ENCODE measurements around the gene C4A. TPM values are rescaled to one million over a fixed set of nuclear protein-coding genes. Genes with fewer than 3 reads are reported as not detected.

Gene C4A
- total RNA-seq, 1 experiment from 2014 or later, result 0.35 TPM

- Histone ChIP-seq H3K4me3 (ENCODE audit: insufficient read depth, low read depth, low read length) (no peak overlapping the region), H3K27me3 (ENCODE audit: control insufficient read depth, insufficient read depth, low read length) (peaks cover 2% of the 10 kb centered on the region), H3K36me3 (replicated peaks; ENCODE audit: control insufficient read depth, insufficient read depth, low read length) (peaks cover 29% of the 10 kb centered on the region)
- no peak for DNase-seq
Observed at GRCh38 chr6:31949926-31950548, 31.8 kb upstream of the C4A start.

- peak; percentile 88 for DNase-seq
- Histone ChIP-seq H3K27me3 (ENCODE audit: control insufficient read depth, insufficient read depth, low read length) (no peaks in the 10 kb centered on the region; the same call in 1 of the 2 replicates), H3K4me3 (ENCODE audit: insufficient read depth, low read depth, low read length) (no peak overlapping the region), H3K36me3 (replicated peaks; ENCODE audit: control insufficient read depth, insufficient read depth, low read length) (peaks cover 40% of the 10 kb centered on the region)
Observed at GRCh38 chr6:31952140-31952805, 29.6 kb upstream of the C4A start.

- Histone ChIP-seq H3K27me3 (ENCODE audit: control insufficient read depth, insufficient read depth, low read length) (no peaks in the 10 kb centered on the region), H3K36me3 (replicated peaks; ENCODE audit: control insufficient read depth, insufficient read depth, low read length) (peaks cover 40% of the 10 kb centered on the region), H3K4me3 (ENCODE audit: insufficient read depth, low read depth, low read length) (no peak overlapping the region)
- no peak for DNase-seq
Observed at GRCh38 chr6:31952890-31953289, 29.0 kb upstream of the C4A start.

- Histone ChIP-seq H3K4me3 (ENCODE audit: insufficient read depth, low read depth, low read length) (no peak overlapping the region), H3K36me3 (replicated peaks; ENCODE audit: control insufficient read depth, insufficient read depth, low read length) (peaks cover 40% of the 10 kb centered on the region), H3K27me3 (ENCODE audit: control insufficient read depth, insufficient read depth, low read length) (no peaks in the 10 kb centered on the region)
- DNase-seq, result no peak
Observed at GRCh38 chr6:31954511-31954910, 27.3 kb upstream of the C4A start.

- Histone ChIP-seq H3K4me3 (ENCODE audit: insufficient read depth, low read depth, low read length) (no peak overlapping the region), H3K27me3 (ENCODE audit: control insufficient read depth, insufficient read depth, low read length) (no peaks in the 10 kb centered on the region), H3K36me3 (replicated peaks; ENCODE audit: control insufficient read depth, insufficient read depth, low read length) (peaks cover 36% of the 10 kb centered on the region)
- DNase-seq, result no peak
Observed at GRCh38 chr6:31956796-31957195, 25.1 kb upstream of the C4A start.

GRCh38 chr6:31958412-31958740, 23.5 kb upstream of the C4A start:
- peaks cover 38% of the 10 kb centered on the region for H3K36me3 ChIP-seq (replicated peaks; ENCODE audit: control insufficient read depth, insufficient read depth, low read length)
- no peaks in the 10 kb centered on the region for H3K27me3 ChIP-seq (ENCODE audit: control insufficient read depth, insufficient read depth, low read length)
- peak overlapping the region; percentile 79 for H3K4me3 ChIP-seq (ENCODE audit: insufficient read depth, low read depth, low read length)
- no peak for DNase-seq

GRCh38 chr6:31958741-31959739, 22.8 kb upstream of the C4A start, which contains the start of the genes NELFE and SKIC2:
TSS of gene NELFE (minus strand) at chr6:31958971. CDS start at chr6:31958446, 525 bp downstream.
TSS of gene SKIC2 (plus strand) at chr6:31959175. CDS start at chr6:31959193, 18 bp downstream.
- Histone ChIP-seq H3K4me3 (ENCODE audit: insufficient read depth, low read depth, low read length) (peak within 1 kb of the TSS; percentile 79), H3K27me3 (ENCODE audit: control insufficient read depth, insufficient read depth, low read length) (no peaks in the 10 kb centered on the region), H3K36me3 (replicated peaks; ENCODE audit: control insufficient read depth, insufficient read depth, low read length) (peaks cover 36% of the 10 kb centered on the region)
- DNase-seq, result peak; percentile 100

- Histone ChIP-seq H3K36me3 (replicated peaks; ENCODE audit: control insufficient read depth, insufficient read depth, low read length) (peaks cover 32% of the 10 kb centered on the region), H3K4me3 (ENCODE audit: insufficient read depth, low read depth, low read length) (no peak overlapping the region), H3K27me3 (ENCODE audit: control insufficient read depth, insufficient read depth, low read length) (no peaks in the 10 kb centered on the region)
- DNase-seq, result no peak
Observed at GRCh38 chr6:31961616-31962015, 20.2 kb upstream of the C4A start.

GRCh38 chr6:31963921-31964320, 17.9 kb upstream of the C4A start:
- no peak overlapping the region for H3K4me3 ChIP-seq (ENCODE audit: insufficient read depth, low read depth, low read length)
- DNase-seq, result no peak
- peaks cover 43% of the 10 kb centered on the region for H3K36me3 ChIP-seq (replicated peaks; ENCODE audit: control insufficient read depth, insufficient read depth, low read length)
- H3K27me3 ChIP-seq (ENCODE audit: control insufficient read depth, insufficient read depth, low read length), result no peaks in the 10 kb centered on the region

GRCh38 chr6:31965700-31966099, 16.2 kb upstream of the C4A start:
- Histone ChIP-seq H3K36me3 (replicated peaks; ENCODE audit: control insufficient read depth, insufficient read depth, low read length) (peaks cover 50% of the 10 kb centered on the region), H3K27me3 (ENCODE audit: control insufficient read depth, insufficient read depth, low read length) (no peaks in the 10 kb centered on the region), H3K4me3 (ENCODE audit: insufficient read depth, low read depth, low read length) (no peak overlapping the region)
- peak; percentile 39 for DNase-seq

GRCh38 chr6:31966506-31966905, 15.4 kb upstream of the C4A start:
- no peaks in the 10 kb centered on the region for H3K27me3 ChIP-seq (ENCODE audit: control insufficient read depth, insufficient read depth, low read length)
- peaks cover 50% of the 10 kb centered on the region for H3K36me3 ChIP-seq (replicated peaks; ENCODE audit: control insufficient read depth, insufficient read depth, low read length)
- DNase-seq, result no peak
- H3K4me3 ChIP-seq (ENCODE audit: insufficient read depth, low read depth, low read length), result no peak overlapping the region

- no peak overlapping the region for H3K4me3 ChIP-seq (ENCODE audit: insufficient read depth, low read depth, low read length)
- DNase-seq, result no peak
- H3K36me3 ChIP-seq (replicated peaks; ENCODE audit: control insufficient read depth, insufficient read depth, low read length), result peaks cover 44% of the 10 kb centered on the region
- no peaks in the 10 kb centered on the region for H3K27me3 ChIP-seq (ENCODE audit: control insufficient read depth, insufficient read depth, low read length)
Observed at GRCh38 chr6:31966997-31967925, 14.6 kb upstream of the C4A start.

- no peaks in the 10 kb centered on the region for H3K27me3 ChIP-seq (ENCODE audit: control insufficient read depth, insufficient read depth, low read length)
- H3K36me3 ChIP-seq (replicated peaks; ENCODE audit: control insufficient read depth, insufficient read depth, low read length), result peaks cover 40% of the 10 kb centered on the region
- DNase-seq, result no peak
- no peak overlapping the region for H3K4me3 ChIP-seq (ENCODE audit: insufficient read depth, low read depth, low read length)
Observed at GRCh38 chr6:31967926-31968320, 13.9 kb upstream of the C4A start.

- Histone ChIP-seq H3K27me3 (ENCODE audit: control insufficient read depth, insufficient read depth, low read length) (no peaks in the 10 kb centered on the region), H3K36me3 (replicated peaks; ENCODE audit: control insufficient read depth, insufficient read depth, low read length) (peaks cover 40% of the 10 kb centered on the region), H3K4me3 (ENCODE audit: insufficient read depth, low read depth, low read length) (no peak overlapping the region)
- DNase-seq, result peak; percentile 37
Observed at GRCh38 chr6:31968326-31968725, 13.5 kb upstream of the C4A start.
